ENCODE measurements around the gene ABCC8.

The ABCC8 gene

GRCh38 chr11:17446482-17446881, 30.2 kb downstream of the ABCC8 start:
- Histone ChIP-seq H3K36me3 (ENCODE audit: insufficient read depth, low read length) (no peaks in the 10 kb centered on the region), H3K27me3 (ENCODE audit: insufficient read depth, low read length) (no peaks in the 10 kb centered on the region), H3K27ac (ENCODE audit: low read depth, low read length) (no peak overlapping the region), H3K9ac (ENCODE audit: low read depth, low read length) (no peak overlapping the region), H3K9me3 (ENCODE audit: insufficient read depth, low read depth, low read length) (no peaks in the 10 kb centered on the region), H3K4me1 (ENCODE audit: insufficient read depth, low read length) (no peaks in the 10 kb centered on the region), H3K4me3 (ENCODE audit: low read length) (no peak overlapping the region)
- 85% methylated on average over 2 of the region's 2 CpGs for WGBS

GRCh38 chr11:17445240-17445795, 31.3 kb downstream of the ABCC8 start:
- H3K9me3 ChIP-seq (ENCODE audit: insufficient read depth, low read depth, low read length), result no peaks in the 10 kb centered on the region
- no peak overlapping the region for H3K27ac ChIP-seq (ENCODE audit: low read depth, low read length)
- H3K4me3 ChIP-seq (ENCODE audit: low read length), result no peak overlapping the region
- H3K9ac ChIP-seq (ENCODE audit: low read depth, low read length), result no peak overlapping the region
- H3K4me1 ChIP-seq (ENCODE audit: insufficient read depth, low read length), result no peaks in the 10 kb centered on the region
- 94% methylated on average over 5 of the region's 5 CpGs for WGBS
- H3K27me3 ChIP-seq (ENCODE audit: insufficient read depth, low read length), result peaks cover 4% of the 10 kb centered on the region
- no peaks in the 10 kb centered on the region for H3K36me3 ChIP-seq (ENCODE audit: insufficient read depth, low read length)

- Histone ChIP-seq H3K4me3 (ENCODE audit: low read length) (no peak overlapping the region), H3K9ac (ENCODE audit: low read depth, low read length) (no peak overlapping the region), H3K27ac (ENCODE audit: low read depth, low read length) (no peak overlapping the region), H3K36me3 (ENCODE audit: insufficient read depth, low read length) (no peaks in the 10 kb centered on the region), H3K27me3 (ENCODE audit: insufficient read depth, low read length) (peaks cover 16% of the 10 kb centered on the region), H3K4me1 (ENCODE audit: insufficient read depth, low read length) (no peaks in the 10 kb centered on the region), H3K9me3 (ENCODE audit: insufficient read depth, low read depth, low read length) (no peaks in the 10 kb centered on the region)
- WGBS, result 94% methylated on average over 2 of the region's 2 CpGs
Observed at GRCh38 chr11:17443926-17444690, 32.5 kb downstream of the ABCC8 start.

GRCh38 chr11:17443423-17443822, 33.2 kb downstream of the ABCC8 start:
- WGBS, result 90% methylated on average over 2 of the region's 2 CpGs

GRCh38 chr11:17443000-17443399, 33.6 kb downstream of the ABCC8 start:
- Histone ChIP-seq H3K36me3 (ENCODE audit: insufficient read depth, low read length) (no peaks in the 10 kb centered on the region), H3K9me3 (ENCODE audit: insufficient read depth, low read depth, low read length) (no peaks in the 10 kb centered on the region), H3K27me3 (ENCODE audit: insufficient read depth, low read length) (peaks cover 26% of the 10 kb centered on the region), H3K9ac (ENCODE audit: low read depth, low read length) (no peak overlapping the region), H3K4me3 (ENCODE audit: low read length) (no peak overlapping the region), H3K4me1 (ENCODE audit: insufficient read depth, low read length) (no peaks in the 10 kb centered on the region), H3K27ac (ENCODE audit: low read depth, low read length) (no peak overlapping the region)
- WGBS, result 87% methylated on average over 4 of the region's 4 CpGs

More at GRCh38 chr11:17443423-17443822, 33.2 kb downstream of the ABCC8 start:
- no peak overlapping the region for H3K9ac ChIP-seq (ENCODE audit: low read depth, low read length)
- H3K4me1 ChIP-seq (ENCODE audit: insufficient read depth, low read length), result no peaks in the 10 kb centered on the region
- H3K27ac ChIP-seq (ENCODE audit: low read depth, low read length), result no peak overlapping the region
- H3K36me3 ChIP-seq (ENCODE audit: insufficient read depth, low read length), result no peaks in the 10 kb centered on the region
- no peaks in the 10 kb centered on the region for H3K9me3 ChIP-seq (ENCODE audit: insufficient read depth, low read depth, low read length)
- no peak overlapping the region for H3K4me3 ChIP-seq (ENCODE audit: low read length)
- peaks cover 23% of the 10 kb centered on the region for H3K27me3 ChIP-seq (ENCODE audit: insufficient read depth, low read length)

- Histone ChIP-seq H3K4me3 (ENCODE audit: low read length) (no peak overlapping the region), H3K9me3 (ENCODE audit: insufficient read depth, low read depth, low read length) (no peaks in the 10 kb centered on the region), H3K27ac (ENCODE audit: low read depth, low read length) (no peak overlapping the region), H3K36me3 (ENCODE audit: insufficient read depth, low read length) (no peaks in the 10 kb centered on the region), H3K9ac (ENCODE audit: low read depth, low read length) (no peak overlapping the region), H3K27me3 (ENCODE audit: insufficient read depth, low read length) (peaks cover 26% of the 10 kb centered on the region), H3K4me1 (ENCODE audit: insufficient read depth, low read length) (no peaks in the 10 kb centered on the region; the same call in 1 of the 2 replicates)
- WGBS, result 29% methylated on average over 9 of the region's 9 CpGs
Observed at GRCh38 chr11:17439316-17439782, 37.3 kb downstream of the ABCC8 start.

- no peak overlapping the region for H3K9ac ChIP-seq (ENCODE audit: low read depth, low read length)
- no peaks in the 10 kb centered on the region; the same call in 1 of the 2 replicates for H3K4me1 ChIP-seq (ENCODE audit: insufficient read depth, low read length)
- H3K27ac ChIP-seq (ENCODE audit: low read depth, low read length), result no peak overlapping the region
- no peaks in the 10 kb centered on the region for H3K9me3 ChIP-seq (ENCODE audit: insufficient read depth, low read depth, low read length)
- 89% methylated on average over 3 of the region's 3 CpGs for WGBS
- H3K27me3 ChIP-seq (ENCODE audit: insufficient read depth, low read length), result peaks cover 26% of the 10 kb centered on the region
- H3K4me3 ChIP-seq (ENCODE audit: low read length), result no peak overlapping the region
- H3K36me3 ChIP-seq (ENCODE audit: insufficient read depth, low read length), result no peaks in the 10 kb centered on the region
Observed at GRCh38 chr11:17437366-17437765, 39.3 kb downstream of the ABCC8 start.

- no peaks in the 10 kb centered on the region for H3K36me3 ChIP-seq (ENCODE audit: insufficient read depth, low read length)
- no peak overlapping the region for H3K4me3 ChIP-seq (ENCODE audit: low read length)
- H3K4me1 ChIP-seq (ENCODE audit: insufficient read depth, low read length), result no peaks in the 10 kb centered on the region; the same call in 1 of the 2 replicates
- H3K27me3 ChIP-seq (ENCODE audit: insufficient read depth, low read length), result peaks cover 10% of the 10 kb centered on the region
- WGBS, result 88% methylated on average over 4 of the region's 4 CpGs
- no peak overlapping the region for H3K9ac ChIP-seq (ENCODE audit: low read depth, low read length)
- no peaks in the 10 kb centered on the region for H3K9me3 ChIP-seq (ENCODE audit: insufficient read depth, low read depth, low read length)
- H3K27ac ChIP-seq (ENCODE audit: low read depth, low read length), result no peak overlapping the region
Observed at GRCh38 chr11:17434108-17434507, 42.5 kb downstream of the ABCC8 start.

- Histone ChIP-seq H3K4me1 (ENCODE audit: insufficient read depth, low read length) (no peaks in the 10 kb centered on the region; the same call in 1 of the 2 replicates), H3K27me3 (ENCODE audit: insufficient read depth, low read length) (no peaks in the 10 kb centered on the region), H3K27ac (ENCODE audit: low read depth, low read length) (no peak overlapping the region), H3K9me3 (ENCODE audit: insufficient read depth, low read depth, low read length) (no peaks in the 10 kb centered on the region), H3K9ac (ENCODE audit: low read depth, low read length) (no peak overlapping the region), H3K36me3 (ENCODE audit: insufficient read depth, low read length) (no peaks in the 10 kb centered on the region), H3K4me3 (ENCODE audit: low read length) (no peak overlapping the region)
- 90% methylated on average over 7 of the region's 7 CpGs for WGBS
Observed at GRCh38 chr11:17432002-17432401, 44.6 kb downstream of the ABCC8 start.

GRCh38 chr11:17431139-17431538, 45.5 kb downstream of the ABCC8 start:
- Histone ChIP-seq H3K27me3 (ENCODE audit: insufficient read depth, low read length) (no peaks in the 10 kb centered on the region), H3K4me1 (ENCODE audit: insufficient read depth, low read length) (no peaks in the 10 kb centered on the region; the same call in 1 of the 2 replicates), H3K36me3 (ENCODE audit: insufficient read depth, low read length) (no peaks in the 10 kb centered on the region), H3K27ac (ENCODE audit: low read depth, low read length) (no peak overlapping the region), H3K9ac (ENCODE audit: low read depth, low read length) (no peak overlapping the region), H3K9me3 (ENCODE audit: insufficient read depth, low read depth, low read length) (no peaks in the 10 kb centered on the region), H3K4me3 (ENCODE audit: low read length) (no peak overlapping the region)
- 88% methylated on average over 8 of the region's 8 CpGs for WGBS

- Histone ChIP-seq H3K4me1 (ENCODE audit: insufficient read depth, low read length) (no peaks in the 10 kb centered on the region; the same call in 1 of the 2 replicates), H3K4me3 (ENCODE audit: low read length) (no peak overlapping the region), H3K9ac (ENCODE audit: low read depth, low read length) (no peak overlapping the region), H3K27me3 (ENCODE audit: insufficient read depth, low read length) (no peaks in the 10 kb centered on the region), H3K27ac (ENCODE audit: low read depth, low read length) (no peak overlapping the region), H3K9me3 (ENCODE audit: insufficient read depth, low read depth, low read length) (no peaks in the 10 kb centered on the region), H3K36me3 (ENCODE audit: insufficient read depth, low read length) (no peaks in the 10 kb centered on the region)
- 90% methylated on average over 13 of the region's 13 CpGs for WGBS
Observed at GRCh38 chr11:17430616-17431015, 46.0 kb downstream of the ABCC8 start.
